ENCODE data around the gene CCNY. TPM values are rescaled to one million over a fixed set of nuclear protein-coding genes. Genes with fewer than 3 reads are reported as not detected.

CCNY gene
- total and polyA plus RNA-seq, 2 of the 13 experiments (the other 11 are each of a cell fraction or from before 2014, with no cell fraction given) = 48.2 to 54.7 TPM

GRCh38 chr10:35563261-35563891 is 227.1 kb downstream of the CCNY start:
- no peak overlapping the region for H2AFZ ChIP-seq (ENCODE audit: low read length)
- intact Hi-C loops (cut with micrococcal nuclease; ENCODE audit: unreplicated experiment) (loop anchor here (2.0 kb wide), 1 partner anchor 225 kb away; no protein-coding TSS in a partner anchor), in situ Hi-C loops (cut with HindIII; ENCODE audit: extremely low pct_ligation_motif_present, low pct_unique_long_range_greater_than_20kb) (loop anchor here (25.0 kb wide), 1 partner anchor 451 kb away; no protein-coding TSS in a partner anchor)
- DNase-seq (ENCODE audit: low spot score) (peak; percentile 64), ATAC-seq (peak; percentile 71), FAIRE-seq (peak; percentile 75)
- ChIA-PET POLR2A (no interaction called here), CTCF (ENCODE audit: low intra/inter-chr PET ratio, low total read pairs) (no interaction called here)
- BruUV-seq (replicated peaks) = no TSS peak
- H3K4me1 ChIP-seq (ENCODE audit: insufficient read depth, low read length) = no peaks in the 10 kb centered on the region
- no peaks in the 10 kb centered on the region for H3K27me3 ChIP-seq (ENCODE audit: control insufficient read depth in 1 of 2, insufficient read depth in 2 of 2, low read length in 2 of 2)
- H3K27ac ChIP-seq (ENCODE audit: extremely low read length, insufficient read depth, low read length) = no peak overlapping the region
- no peak overlapping the region for H3K4me3 ChIP-seq (replicated peaks in 1 of 3; ENCODE audit: insufficient read depth in 1 of 3, low read depth in 2 of 3, low read length in 3 of 3)
- peaks cover 22 to 55% of the 10 kb centered on the region in 2 experiments for H3K36me3 ChIP-seq (replicated peaks in 1 of 2; ENCODE audit: control insufficient read depth in 1 of 2, insufficient read depth in 2 of 2, low read length in 2 of 2)
- no peaks in the 10 kb centered on the region for H4K20me1 ChIP-seq (ENCODE audit: insufficient read depth, low read length)
- no peaks in the 10 kb centered on the region for H3K9me3 ChIP-seq (ENCODE audit: low read length)
- 43% methylated on average over 13 of the region's 13 CpGs for WGBS (ENCODE audit: low lambda C conversion rate)
- H3K4me2 ChIP-seq (ENCODE audit: low read depth, low read length) = no peak overlapping the region
- no peaks in the 10 kb centered on the region for H3K79me2 ChIP-seq (ENCODE audit: insufficient read depth, low read length)
- no peak overlapping the region for H3K9ac ChIP-seq (ENCODE audit: insufficient read depth, low read depth, low read length)
- TF ChIP-seq ZMAT5 (CRISPR knock-in tag; IDR thresholded peaks at IDR 0.05; ENCODE audit: borderline replicate concordance, low read depth) (no peak), STAG1 (CRISPR knock-in tag; IDR thresholded peaks at IDR 0.05) (peak; percentile 78), SMC3 (IDR thresholded peaks at IDR 0.05; ENCODE audit: low read length) (peak; percentile 80), YEATS4 (CRISPR knock-in tag; IDR thresholded peaks at IDR 0.05; ENCODE audit: borderline replicate concordance) (no peak), TAF15 (IDR thresholded peaks at IDR 0.05; ENCODE audit: low read depth, low read length, poor library complexity, severe bottlenecking) (no peak), XRCC5 (optimal IDR thresholded peaks at IDR 0.05; ENCODE audit: low read length) (peak; percentile 79), MIER2 (CRISPR knock-in tag; IDR thresholded peaks at IDR 0.05) (no peak), SALL1 (CRISPR knock-in tag; IDR thresholded peaks at IDR 0.05) (0 out of 2 replicates have a peak, but pooled peaks have one; percentile 19), CTCF (CRISPR knock-in tag; IDR thresholded peaks at IDR 0.05) (peak; percentile 89), ZNF530 (CRISPR knock-in tag; IDR thresholded peaks at IDR 0.05; ENCODE audit: low read depth) (no peak), ZNF574 (CRISPR knock-in tag; IDR thresholded peaks at IDR 0.05) (peak; percentile 23; the same call in 1 of the 2 replicates), NFE2 (CRISPR knock-in tag; IDR thresholded peaks at IDR 0.05) (no peak), RORA (CRISPR knock-in tag; IDR thresholded peaks at IDR 0.05) (no peak), GATAD2A (CRISPR knock-in tag; IDR thresholded peaks at IDR 0.05) (0 out of 2 replicates have a peak, but pooled peaks have one; percentile 40)

Data from HepG2 (cell line).